Stimulated activated CD8-positive, alpha-beta memory T cell treated with anti-CD3 and anti-CD28 coated beads, Interleukin-4, amount 100 ng/mL, for 24 hours (primary cell): ENCODE measurements around the gene ANKRD17.
A peak's percentile ranks its signal among the peaks of the same experiment; 100 is the strongest.

Source experiments
- DNase-seq: peaks from one replicate; pipeline ENCODE4 v3.0.0-alpha.2; 2020; ENCODE audit warnings: low read depth

The ANKRD17 gene

DNA sequence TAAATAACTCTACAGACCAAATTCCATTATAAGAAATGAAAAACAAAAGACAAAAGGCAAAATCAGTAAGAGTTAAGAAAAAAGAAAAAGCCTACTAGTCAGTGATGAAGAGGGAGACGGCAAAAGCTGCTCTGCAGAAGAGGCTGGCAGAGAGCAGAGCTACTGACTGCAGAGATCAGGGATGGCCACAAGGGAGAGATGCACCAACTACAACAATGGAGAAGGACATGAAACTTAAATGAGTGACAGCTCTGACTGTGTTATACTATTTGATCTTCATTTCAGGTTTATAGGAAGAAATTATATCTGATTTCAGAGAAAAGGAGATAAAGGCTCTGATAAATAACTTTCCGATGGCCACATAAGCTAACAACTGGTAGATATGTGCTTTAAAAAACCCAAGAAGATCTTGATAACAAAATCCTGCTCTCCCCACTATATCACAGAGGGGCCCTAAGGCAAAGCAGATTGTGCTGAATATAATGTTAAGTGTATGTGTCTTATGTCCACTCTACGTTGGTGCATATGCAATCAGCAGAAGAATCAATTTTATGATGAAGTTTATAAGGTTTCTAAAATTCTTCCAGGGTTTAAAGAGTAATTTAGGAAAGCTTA, 130.7 kb downstream of the ANKRD17 start:
- no peak for DNase-seq

DNA sequence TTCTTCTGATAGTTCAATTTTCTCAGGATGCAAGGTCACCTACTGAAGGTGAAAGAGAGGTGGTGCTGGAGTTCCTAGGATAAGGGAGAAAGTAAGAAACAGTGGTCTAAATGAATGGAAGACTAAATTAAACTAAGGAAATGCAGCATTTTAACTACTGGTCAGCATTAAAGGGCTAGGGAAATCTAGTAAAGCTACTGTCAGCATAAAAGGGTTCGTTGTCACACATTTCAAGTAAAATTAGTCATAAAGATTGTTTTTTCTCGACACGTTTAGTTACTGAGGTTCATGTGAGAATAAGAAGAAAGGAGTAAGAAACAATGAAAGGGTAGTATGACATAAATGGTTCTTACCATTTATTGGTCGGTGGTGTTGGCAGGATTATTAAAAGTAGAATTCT, 149.1 kb downstream of the ANKRD17 start:
- no peak for DNase-seq

DNA sequence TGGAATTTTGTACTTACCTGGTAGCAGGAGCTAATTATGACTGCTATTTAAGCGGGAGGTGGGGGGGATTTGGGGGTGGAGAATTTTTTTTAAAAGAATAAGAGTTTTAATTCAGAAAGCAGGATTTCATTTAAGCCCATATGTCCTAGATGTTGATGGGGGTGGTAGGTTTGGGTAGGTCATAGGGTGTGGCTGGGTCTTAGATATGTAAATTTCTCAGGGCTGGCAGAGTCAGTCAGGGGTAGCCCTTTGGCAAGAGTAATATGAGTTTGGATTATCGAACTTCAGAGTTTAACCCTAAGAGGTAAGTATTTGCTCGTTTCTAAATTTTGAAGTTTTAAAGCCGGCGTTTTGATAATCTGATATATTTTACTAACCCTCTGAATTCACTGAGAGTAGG, 153.9 kb downstream of the ANKRD17 start:
- DNase-seq = no peak

DNA sequence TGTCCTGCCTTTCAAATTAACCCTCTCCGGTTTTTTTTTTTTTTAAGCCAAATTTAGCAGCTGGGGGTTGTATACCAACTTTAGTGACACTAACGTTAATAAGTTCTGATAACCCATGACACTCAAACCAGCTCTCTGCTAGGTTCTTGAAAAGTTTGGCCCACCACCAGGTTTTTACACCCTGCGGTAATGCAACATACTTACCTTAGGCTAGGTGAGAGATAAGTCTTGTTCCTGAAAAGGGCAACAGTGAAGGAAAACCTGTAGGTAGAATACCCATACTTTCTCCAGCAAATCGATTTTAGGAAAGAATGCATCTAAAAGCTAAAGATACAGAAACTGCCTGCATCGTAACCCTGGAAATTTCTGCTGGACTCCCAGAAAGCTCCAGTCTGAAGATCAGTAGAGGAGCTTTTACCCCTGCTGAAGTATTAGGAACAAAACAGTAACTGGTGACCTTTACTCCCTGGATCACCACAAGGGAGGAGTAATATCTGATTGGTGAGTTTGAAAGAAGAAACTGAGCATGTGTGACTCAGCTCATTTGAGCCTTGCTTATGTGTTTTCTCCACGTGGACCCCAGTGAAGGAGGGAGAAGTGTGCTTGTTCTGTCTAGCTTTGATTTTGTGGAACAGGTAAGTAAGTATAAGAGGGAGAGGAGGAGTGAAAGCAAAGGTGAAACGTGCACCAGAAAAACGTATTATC, 154.6 kb downstream of the ANKRD17 start:
- DNase-seq = no peak

DNA sequence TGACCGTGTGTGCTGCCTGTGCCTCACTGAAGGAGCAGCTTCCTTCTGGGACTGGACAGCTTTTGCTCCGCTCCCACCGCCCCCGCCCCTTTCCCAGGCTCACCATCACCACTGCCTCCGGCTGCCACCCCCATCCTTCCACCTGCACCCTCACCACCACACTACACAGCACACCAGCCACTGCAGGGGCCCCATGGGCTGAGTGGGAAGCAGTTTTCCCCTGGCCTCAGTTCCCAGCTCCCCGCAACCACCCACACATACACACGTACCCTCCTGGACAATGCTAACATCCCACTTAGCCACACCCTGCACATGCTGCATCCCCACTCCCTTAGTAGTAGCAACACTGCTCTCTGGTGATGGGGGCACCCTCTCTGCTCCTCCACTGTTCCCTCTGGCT, 159.5 kb downstream of the ANKRD17 start:
- no peak for DNase-seq

DNA sequence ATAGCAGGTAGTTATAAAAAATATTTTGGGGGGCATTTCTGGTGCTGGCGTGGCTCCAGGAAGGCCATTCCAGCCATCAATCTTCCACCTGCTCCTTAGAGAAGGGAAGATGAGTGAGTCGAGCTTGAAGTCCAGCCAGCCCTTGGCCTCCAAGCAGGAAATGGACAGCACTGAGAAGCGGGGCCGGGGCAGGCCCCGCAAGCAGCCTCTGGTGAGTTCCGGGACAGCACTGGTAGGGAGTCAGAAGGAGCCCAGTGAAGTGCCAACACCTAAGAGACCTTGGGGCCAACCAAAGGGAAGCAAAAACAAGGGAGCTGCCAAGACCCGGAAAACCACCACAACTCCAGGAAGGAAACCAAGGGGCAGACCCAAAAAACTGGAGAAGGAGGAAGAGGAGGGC, 159.9 kb downstream of the ANKRD17 start:
- no peak for DNase-seq

DNA sequence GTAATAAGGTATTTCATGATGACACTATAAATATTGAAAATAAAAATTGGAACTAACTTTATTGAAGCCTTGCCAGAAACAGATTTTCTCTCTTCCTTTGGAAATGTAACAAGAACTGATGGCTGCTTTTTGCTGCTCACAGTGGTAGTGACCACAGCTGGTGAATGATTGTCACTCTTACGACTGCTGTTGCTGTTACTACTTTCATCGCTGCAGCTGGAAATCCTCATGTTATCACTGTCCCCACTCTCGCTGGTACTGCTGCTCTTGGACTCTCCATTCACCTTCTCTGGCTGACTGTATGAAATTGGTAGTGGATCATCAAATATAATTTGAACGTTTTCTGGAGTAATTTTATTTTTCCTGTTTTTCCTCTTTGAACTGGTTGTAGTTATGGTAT, 160.6 kb downstream of the ANKRD17 start:
- no peak for DNase-seq

DNA sequence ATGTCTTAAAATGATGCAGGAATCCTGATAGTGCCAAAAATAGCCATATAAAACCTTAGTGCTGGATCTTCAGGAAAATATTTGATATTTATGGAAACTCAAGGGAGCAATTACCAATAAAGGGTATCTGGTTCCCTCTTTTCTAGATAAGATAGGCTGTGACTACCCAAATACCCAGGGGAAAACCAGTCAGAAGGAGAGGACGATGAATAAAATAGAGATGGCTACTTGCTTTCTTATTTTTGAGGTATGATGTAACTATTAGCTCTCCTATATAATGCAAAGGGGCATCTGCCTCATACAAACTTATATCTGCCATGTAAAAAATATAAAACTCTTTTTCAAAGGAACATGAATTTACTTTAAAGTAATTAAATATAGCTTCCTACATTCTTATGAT, 165.7 kb downstream of the ANKRD17 start:
- DNase-seq = no peak

DNA sequence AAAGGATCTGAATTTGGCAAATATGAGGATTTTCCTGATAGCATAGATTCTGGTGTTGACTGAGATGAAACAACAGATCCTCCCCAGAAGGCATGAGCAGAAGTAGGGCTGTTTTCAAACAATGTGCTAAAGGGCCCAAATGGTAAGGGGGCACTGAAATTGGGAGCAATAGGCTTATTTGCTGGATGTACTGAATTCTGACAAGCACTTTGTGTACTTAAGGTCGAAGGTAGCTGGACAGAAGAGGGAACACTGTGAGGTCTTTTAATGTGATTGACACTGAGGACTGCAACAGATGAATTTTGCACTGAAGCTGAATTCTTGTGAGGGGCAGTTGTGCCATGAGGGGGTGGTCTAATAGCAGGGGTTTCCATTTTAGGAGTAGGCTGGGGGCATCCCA, 167.9 kb downstream of the ANKRD17 start:
- no peak for DNase-seq

DNA sequence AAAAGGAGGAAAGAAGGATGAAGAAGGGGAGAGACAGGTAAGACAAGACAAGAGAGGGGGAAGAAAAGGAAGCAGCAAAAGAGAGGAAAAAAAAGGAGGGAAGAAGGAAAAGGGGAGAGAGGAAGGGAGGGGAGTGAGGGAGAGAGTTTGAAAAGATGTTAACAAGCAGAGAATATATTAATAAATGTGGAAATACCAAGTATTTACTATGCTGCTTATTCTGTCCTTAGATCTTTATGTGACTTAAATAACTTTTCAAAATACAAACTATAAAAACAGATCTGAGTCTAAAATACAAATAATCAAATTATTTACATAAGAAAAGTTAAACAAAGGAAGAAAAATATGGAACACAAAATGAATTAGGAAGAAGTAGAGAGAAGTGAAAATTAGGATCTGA, 170.7 kb downstream of the ANKRD17 start:
- no peak for DNase-seq

DNA sequence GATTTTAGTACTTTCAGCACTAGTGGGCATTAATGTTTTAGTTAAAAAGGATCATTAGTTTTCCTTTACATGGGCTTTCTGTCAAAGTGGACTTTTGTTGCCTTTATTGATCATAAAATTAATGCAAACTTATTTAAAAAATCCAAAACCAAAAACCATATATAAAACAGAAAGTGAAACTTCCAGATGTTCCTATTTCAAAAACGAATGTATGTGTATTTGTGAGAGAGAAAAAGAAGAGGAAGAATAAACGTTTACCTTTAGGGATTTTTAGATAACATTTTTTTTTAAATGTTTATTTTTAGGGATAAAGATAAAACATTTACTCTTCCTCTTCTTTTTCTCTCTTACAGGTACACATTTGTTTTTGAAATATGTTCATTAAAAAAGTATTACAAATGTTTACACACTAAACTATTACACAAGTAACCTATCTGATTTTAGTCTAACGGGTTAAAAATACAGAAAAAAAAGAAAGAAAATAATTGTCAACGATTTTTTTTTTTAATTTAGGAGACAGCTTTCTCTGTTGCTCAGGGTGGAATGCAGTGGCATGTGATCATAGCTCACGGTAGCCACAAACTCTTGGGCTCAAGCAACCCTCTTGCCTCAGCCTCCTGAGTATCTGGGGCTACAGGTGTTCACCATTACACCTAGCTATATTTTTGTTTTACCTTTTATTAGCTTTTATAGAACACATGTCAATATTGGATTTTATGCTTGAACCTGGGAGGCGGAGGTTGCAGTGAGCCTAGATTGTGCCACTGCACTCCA, 172.3 kb downstream of the ANKRD17 start:
- DNase-seq = no peak

DNA sequence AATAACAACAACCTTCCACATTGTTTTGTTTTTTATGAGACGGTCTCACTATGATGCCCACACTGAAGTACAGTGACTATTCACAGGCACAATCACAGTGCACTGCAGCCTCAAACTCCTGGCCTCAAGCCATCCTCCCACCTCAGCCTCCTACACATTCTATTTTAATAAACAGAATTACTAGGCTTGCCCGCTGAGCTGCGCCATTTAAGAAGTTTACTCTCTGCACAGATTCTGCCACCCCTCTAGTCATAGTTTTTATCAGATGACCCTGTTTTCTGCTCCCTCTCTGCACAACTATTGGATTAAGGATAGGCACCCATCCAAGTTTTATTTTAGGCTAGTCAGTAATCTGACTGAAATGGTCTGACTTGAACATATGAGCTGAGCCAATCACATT, 177.8 kb downstream of the ANKRD17 start:
- no peak for DNase-seq

DNA sequence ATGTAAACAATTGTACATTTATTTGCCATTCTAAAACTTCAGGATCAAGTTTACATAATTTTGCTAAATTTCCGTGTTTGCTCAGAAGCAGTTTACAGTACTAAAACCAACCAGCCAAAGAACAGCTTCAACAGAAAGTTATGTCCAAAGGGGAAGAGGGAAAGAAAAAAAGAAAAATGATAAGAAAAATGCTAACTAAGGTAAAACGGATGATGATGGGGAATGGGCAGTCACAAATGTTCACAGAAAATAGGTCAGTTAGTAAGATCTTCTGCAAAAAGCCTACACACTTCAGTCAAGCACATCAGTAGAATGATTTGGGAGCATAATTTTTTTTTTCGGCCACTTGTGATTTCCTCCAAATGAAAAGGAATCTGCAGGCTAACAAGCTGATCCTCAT, 182.8 kb downstream of the ANKRD17 start:
- DNase-seq = no peak

DNA sequence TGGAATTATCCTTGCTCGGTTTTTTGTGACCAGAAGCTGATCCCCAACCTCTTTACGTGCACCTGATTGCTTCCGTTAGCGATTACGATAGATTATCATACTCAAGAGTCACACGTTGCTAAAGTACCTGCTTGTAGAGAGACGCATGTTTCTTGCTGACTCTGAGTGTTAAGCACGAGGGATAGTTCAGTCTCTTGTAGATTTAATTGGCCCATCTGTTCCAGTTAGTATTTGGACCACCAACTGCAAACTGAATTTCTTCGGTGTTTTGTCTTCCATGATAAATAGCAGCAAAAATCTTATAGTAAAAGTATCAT, 188.6 kb downstream of the ANKRD17 start:
- no peak for DNase-seq

DNA sequence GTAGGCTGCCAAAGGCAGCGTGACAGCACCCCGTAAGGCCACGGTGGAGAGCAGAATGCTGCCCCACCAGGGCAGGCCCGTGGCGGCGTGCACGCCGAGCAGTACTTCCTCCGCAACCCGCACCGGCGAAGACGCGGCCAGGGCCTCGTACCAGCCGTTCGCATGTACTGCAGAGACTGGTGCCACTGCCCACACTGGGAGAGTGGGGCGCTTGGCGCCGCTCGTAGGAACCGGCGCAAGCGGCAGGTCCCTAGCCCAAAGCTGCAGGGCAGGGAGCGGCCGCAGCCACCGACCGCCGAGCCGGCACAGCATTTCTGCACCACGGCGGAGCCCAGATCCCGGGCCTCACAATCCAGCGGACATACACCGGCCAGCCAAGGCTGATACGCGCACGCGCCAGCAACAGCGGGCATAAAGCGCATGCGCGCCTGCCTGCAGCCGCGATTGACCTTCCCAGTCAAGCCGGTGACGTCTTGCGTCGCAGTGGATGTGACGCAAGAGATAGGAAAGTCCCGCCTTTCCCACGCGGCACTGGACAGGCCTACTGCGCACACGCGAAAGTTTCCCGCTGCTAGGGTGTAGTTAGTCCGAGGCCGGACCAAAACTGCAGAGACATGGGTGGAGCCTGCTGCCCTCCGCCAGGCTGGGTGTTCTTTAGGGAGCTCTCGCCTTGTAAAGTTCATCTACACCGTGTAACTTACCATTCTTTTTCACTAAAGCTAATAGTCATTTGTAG, 189.1 kb downstream of the ANKRD17 start, which contains the start of gene COX18:
COX18 (minus strand) TSS at position 379 of the 736 bp plus-strand sequence; CDS start at position 312, 67 bp downstream.
- peak; percentile 90 for DNase-seq

DNA sequence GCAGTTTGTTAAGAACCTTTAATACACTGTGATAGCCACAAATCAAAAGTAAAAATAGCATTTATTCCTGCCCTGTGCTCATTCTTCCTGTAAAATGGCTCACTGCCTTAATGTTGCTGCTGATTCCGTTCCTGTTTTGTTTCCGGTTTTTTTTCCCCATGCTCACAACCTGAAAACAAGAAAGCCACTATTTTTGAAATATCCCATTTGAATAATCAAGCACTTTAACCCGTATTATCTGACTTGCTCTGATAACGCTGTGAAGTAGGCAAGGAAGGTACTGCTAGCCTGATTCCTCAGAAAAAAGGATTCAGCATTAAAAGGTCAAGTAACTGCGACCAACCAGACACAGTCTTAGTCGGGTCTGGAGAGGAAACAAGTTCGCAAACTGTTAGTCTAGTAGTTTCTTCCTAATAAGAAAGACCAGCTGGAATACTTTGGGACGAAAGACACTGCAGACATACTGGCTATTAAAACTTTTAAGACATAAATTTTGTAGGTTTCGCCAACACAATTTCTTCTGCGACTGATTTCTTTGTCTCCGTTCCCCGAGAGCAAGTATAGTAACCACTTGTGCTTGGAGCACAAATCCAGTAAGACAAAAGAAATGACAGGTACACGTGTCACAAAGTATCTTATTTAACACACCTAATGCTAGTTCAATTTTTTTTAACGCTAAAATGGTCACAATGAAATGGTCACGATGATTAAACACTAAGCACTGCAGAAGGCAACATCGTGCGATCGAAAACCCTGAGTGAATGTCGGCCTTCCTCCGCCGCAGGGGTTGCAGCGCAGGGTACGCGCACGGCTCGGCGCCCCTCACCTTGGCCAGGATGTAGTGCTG, 189.9 kb downstream of the ANKRD17 start:
- DNase-seq = no peak

DNA sequence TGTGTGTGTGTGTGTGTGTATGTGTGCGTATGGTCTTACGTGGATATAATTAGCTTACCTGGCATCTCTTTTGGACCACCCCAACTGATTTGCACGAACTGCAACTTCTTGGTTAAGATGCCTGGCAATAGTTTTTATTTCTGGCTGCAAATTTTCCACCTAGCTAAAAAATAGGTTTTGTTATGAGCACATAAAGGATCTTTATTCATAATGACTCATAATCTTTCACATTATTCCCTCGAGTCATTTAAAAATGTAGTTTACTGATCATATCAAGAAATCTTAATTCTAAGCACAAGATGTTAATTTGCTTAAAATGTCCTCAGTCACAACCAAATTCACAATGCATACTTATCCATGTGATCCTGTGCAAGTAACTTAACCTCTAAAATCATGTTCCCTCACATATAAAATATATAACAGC, 190.6 kb downstream of the ANKRD17 start:
- no peak for DNase-seq

DNA sequence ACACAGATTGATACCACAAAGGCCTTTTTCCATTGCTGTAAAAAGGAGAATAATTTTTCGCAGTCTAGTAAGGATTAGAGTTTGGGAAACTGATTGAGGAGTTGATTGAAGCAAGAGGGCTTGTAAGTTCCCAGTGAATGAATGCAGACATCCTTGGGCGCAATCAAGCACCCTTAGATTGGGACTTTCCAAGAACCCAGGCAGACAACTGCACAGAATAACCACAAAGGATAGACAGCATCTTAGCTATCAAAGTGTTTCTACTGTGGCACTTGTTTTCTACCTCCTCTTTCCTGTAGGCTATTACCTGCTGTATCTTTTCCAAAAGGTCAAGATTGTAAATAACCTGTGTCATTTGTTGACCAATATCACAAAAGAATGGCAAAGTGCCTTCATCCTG, 191.7 kb downstream of the ANKRD17 start:
- no peak for DNase-seq

DNA sequence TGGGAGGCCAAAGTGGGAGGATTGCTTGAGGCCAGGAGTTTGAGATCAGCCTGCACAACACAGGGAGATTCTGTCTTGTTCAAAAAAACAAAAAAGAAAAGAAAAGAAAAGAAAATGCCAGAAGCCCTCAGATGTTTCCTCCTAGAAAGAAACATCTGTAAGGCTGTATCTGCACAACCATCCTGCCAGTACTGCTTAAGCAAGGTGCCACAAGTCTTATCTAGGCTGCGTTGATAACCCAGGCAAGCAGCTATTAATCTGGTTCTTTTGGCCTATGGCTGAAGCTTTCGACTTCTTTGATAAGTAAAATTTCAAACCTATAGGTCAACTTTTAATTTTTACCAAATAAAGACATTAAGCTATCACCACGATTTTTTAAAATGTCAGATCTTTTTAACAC, 192.2 kb downstream of the ANKRD17 start:
- DNase-seq = no peak

DNA sequence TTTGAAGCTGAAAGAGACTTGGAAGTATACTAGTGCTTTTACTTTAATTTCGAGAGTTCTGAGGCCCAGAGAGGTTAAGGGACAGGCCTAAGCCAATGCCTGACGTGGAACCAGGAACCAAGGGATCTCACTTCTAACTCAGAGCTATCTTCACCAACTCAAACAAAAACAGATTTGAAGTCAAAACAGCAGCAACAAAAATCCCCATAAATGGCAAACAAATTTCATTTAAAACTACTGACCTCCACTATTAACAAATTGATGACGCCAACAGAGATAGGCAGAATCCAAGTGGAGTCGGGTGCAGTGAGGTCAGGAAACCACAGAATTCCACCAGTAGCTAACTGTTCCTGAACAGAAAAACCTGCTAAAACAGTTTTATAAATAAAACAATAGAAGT, 194.1 kb downstream of the ANKRD17 start:
- DNase-seq = no peak

DNA sequence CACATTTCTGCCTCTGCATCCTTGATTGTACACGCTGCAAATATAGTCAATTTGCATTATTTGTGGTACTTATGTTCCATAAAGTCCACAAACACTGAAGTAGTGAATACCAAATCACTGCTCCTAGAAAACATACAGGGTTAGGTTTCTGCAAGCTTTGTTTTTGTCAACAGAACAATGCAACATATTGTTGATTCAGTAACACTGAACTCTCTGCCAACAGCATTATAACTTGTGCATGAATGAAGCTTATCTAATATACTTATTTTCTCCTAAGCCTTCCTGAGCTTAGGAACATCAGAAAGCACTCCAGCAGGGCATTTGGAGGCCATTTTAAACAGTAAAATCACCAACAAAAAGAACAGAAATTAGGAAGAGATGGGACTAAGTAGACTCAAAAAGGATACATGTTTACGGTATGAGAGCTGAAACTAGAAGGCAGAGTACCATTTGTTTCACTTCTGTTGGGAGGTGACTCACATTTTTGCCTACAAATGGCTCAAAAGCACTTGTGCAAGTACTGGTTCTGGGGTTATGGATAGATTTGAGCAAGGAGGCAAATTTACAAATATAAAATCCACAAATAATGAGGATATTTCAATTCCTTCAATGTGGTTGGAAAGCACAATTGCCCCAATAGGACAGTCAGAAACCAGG, 203.2 kb downstream of the ANKRD17 start:
- no peak for DNase-seq
